GM21528 (cell line): ENCODE results near the gene LIN37.
A peak's percentile ranks its signal among the peaks of the same experiment; 100 is the strongest.
"Not testable (repeated sequence)": the region's sequence is repeated elsewhere in the genome, so short reads cannot be mapped to it uniquely, and the experiment has no call there.

Source experiments
- ATAC-seq: cut with Tn5 transposase; IDR thresholded peaks from one replicate; pipeline ENCODE4 v1.9.1; 2021; ENCODE audit warnings: mild to moderate bottlenecking, moderate library complexity; ENCODE audit not compliant: unreplicated experiment, low FRiP score

LIN37 gene

DNA sequence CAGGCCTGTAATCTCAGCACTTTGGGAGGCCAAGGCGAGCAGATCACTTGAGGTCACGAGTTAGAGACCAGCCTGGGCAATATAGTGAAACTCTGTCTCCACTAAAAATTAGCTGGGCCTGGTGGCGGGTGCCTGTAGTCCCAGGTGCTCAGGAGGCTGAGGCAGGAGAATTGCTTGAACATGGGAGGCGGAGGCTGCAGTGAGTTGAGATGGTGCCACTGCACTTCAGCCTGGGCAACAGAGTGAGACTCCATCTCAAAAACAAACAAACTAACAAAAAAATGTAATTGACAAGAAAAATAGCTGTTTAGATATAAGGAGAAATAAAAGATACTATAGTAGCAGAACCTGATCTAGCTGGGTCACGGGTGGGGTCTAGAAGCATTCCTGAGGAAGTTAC is 24.0 kb downstream of the LIN37 start:
- not testable (repeated sequence) for ATAC-seq

DNA sequence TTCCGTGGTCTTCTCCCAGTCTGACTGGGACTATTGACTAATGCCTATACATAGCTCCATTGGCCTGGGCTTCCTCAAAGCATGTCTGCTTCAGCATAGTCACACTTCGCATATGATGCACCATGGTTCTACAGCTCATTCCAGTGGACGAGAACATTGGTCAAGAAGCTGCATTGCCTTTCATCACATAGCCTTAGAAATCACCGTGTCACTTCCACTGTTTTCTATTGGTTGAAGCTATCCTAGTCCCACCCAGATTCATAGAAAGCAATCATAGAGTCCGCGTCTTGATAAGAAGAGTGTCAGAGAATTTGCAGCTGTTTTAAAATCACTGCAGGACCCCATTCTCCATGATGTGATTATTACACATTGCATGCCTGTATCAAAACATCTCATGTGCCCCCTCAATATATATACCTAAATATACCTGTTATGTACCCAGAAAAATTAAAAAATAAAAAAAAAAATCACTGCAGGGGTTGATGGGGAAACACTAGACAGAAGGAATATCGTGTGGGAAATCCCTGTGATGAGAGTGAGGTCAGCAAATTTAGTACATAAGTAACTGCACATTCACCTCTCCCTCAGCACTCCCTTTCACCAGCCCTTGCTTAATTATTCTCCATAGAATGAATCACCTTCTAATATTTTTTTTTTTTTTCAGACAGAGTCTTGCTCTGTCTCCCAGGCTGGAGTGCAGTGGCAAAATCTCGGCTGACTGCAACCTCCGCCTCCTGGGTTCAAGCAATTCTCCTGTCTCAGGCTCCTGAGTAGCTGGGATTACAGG is 24.8 kb downstream of the LIN37 start:
- ATAC-seq = no peak

DNA sequence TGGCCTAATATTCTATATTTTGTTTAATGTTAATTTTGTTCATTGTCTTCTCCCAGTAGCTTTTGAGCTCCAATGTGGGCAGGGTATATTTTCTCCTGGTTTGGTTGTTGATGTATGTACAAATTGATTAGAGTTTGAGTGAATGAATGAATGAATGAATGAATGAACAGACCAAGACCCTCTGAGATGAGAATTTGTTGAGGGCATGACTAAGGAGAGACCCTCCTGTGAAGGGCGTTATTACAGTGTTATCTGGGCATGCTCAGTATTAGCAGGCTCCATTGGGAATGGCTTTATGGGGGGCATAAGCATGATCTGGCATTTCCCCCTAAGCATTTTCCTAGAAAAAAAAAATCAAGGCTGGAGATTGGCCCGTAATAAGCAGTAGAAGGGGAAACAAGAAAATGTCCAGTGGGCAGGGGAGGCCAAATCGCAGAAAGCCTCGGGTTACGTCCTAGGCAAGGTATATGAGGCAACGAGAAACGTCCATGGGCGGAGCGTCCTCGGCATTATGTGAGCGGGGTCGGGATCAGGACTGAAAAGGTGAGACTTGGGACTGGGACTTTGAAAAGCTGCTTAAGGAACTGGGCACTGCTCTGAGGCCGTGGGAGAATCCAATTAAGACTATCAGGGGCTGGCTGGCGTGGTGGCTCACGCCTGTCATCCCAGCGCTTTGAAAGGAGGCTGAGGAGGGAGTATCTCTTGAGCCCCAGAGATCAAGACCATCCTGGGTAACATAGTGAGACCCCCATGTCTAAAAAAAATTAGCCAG is 26.1 kb downstream of the LIN37 start:
- ATAC-seq = no peak

DNA sequence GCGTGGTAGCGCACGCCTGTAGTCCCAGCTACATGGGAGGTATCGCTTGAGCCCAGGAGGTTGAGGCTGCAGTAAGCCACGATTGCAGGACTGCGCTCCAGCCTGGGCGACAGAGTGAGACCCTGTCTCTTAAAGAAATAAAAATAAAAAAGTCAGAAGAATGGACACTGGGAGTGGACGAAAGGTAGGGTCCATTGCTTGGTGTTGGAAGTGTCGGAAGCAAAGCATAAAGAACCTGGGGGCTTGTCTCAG is 26.6 kb downstream of the LIN37 start:
- ATAC-seq = peak; percentile 3

DNA sequence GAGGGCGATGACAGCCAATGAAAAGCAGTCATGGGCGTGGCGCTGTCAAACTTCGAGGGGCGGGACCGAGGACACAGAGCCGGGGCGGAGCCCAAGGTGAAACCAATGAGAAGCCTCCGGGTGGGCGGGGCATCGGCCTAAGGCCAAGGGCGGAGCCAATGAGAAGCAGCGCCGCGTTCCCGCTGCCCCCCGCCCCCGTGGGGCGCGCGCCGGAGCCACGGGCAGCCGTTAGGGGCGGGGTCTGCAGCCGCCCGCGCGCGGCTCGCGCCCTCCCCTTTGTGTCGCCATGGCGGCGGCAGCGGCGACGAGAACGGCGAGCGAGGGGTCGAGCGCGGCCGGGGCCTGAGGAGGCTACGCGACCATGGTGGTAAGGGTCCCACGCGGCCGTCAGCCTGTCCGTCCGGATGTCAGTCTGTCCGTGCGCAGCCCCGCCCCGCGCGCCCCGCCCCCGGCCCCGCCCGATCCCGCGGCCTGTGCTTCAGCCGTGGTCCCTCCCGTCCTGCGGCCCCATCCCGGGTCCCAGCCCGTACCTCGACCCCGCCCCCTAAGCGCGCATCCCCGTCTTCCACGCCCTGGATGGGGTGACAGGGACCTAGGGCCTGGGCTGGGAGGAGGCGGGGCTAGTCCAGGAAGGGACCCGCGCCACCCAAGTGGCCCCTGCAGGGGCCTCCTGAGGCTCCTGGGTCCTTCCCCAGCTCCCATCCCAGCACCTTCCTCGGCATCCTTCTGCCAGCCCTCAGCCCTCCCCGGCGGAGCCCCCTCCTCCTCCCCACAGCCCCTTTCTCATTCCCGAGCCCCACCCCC is 27.1 kb downstream of the LIN37 start, which contains the start of gene ARHGAP33:
TSS of gene ARHGAP33 (plus strand) at position 267 of the 804 bp plus-strand sequence. CDS start at position 362, 95 bp downstream.
- ATAC-seq = peak; percentile 90

DNA sequence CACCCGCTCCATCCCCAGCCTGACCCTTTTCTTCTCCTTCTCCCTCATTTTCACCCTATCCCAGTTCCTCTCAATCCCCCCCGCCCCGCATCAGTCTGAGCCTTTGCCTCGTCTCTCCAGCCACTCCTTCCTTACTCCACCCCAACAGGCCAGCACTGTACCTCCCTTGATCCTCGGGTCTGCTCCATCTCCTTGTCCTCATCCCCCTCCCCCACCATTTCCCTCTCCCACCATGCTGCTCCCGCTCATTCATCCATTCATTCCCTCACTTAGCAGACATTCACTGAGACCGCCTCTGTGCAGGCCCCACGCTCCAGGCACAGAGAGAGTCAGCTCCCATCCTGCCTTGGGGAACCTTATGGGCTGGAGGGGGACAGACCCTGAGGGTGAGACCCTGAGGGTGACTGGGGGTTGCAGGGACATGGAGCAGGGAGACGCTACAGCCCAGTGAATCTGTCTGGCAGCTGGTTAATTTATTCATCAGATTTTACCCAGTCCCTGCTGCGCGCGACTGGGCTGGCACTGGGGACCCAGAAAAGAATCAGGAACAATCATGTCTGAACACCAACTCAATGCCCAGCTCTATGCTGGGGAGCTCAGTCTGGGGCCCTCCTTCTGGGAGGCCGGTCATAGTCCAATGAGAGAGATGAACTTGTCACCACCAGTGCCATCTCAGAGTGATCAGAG is 27.9 kb downstream of the LIN37 start:
- no peak for ATAC-seq

DNA sequence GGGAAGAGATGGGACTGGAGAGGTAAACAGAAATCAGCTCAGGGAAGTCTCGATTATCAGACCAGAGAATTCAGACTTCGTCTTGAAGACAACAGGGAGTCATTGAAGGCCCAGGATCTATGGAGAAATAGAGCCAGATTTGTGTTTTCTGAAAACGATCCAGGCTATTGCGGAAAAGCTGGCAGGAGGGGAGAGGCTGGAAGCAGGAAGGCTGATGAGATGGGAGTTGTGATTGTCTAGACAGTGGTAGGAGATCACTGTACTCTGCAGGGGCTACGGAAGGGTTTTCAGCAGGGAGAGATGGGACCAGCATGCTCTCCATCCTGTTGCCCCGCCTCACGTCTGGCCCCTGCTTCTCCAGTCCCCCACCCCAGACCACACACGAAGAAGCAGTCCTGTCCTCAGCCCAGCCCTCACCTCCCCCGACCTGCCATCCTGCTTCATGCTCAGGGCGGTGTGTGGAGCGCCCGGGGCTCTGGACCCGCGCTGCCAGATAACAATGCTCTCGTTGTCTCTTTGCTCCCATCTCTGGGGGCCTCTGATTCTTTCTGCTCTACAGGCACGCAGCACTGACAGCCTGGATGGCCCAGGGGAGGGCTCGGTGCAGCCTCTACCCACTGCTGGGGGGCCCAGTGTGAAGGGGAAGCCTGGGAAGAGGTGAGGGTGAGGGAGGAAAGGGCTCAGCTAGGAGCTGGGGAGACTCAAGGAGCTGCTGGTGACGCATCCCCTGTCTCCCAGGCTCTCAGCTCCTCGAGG is 28.9 kb downstream of the LIN37 start:
- ATAC-seq = no peak

DNA sequence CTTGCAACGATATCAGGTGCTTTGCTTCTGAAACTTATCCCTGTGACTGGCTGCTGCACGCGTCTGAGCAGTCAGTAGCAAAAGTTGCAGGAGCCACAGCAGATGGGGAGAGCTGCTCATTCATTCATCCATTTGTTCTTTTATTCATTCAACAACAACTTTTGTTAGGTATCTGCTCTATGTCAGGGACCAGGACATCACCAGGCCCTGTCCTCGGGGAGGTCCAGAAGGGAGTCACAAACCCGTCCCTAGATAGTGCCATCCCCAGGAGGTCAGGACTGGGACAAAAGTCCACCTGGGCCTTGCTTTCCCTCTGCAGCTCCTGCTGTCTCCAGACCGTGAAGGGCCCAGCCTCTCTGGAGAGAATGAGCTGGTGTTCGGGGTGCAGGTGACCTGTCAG is 29.6 kb downstream of the LIN37 start:
- no peak for ATAC-seq

DNA sequence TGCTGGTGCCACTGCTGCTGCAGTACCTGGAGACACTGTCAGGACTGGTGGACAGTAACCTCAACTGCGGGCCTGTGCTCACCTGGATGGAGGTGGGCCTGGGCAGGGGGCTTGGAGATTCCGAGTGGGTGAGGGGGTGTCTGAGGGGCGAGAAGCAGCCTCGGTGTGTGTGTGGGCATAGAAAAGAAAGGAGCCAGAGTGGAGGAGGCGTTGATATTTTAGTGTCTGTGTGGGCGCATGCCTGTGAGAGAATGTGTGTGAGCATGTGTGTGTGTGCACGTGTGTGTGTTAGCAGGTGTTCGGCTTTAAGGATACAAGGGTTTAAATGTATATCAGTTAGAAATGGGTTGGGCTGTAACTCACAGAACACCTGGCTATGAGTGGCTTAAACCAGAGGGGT is 30.7 kb downstream of the LIN37 start:
- no peak for ATAC-seq

DNA sequence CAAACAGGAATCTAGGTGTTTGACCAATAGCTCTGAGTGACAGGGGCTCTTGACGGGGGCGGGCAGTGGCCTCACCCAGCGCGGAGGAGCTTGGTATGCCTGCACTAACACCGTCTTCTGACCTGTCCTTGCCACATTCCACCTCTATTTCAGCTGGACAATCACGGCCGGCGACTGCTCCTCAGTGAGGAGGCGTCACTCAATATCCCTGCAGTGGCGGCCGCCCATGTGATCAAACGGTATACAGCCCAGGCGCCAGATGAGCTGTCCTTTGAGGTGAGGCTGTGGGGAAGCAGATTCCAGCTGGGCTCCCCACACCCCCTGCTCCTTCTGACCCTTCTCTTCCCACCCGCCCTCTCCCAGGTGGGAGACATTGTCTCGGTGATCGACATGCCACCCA is 31.7 kb downstream of the LIN37 start:
- ATAC-seq = no peak

DNA sequence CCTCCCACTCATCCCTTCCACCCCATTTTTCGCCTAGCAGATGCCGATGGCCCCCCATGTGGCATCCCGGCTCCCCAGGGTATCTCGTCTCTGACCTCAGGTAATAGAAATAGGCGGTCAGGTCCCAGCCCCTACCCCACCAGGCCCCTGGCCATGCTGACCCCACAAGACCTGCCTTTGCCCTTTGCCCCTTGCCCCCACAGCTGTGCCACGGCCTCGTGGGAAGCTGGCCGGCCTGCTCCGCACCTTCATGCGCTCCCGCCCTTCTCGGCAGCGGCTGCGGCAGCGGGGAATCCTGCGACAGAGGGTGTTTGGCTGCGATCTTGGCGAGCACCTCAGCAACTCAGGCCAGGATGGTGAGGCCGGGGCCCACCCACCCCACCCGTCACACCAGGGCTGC is 32.3 kb downstream of the LIN37 start:
- ATAC-seq = no peak

DNA sequence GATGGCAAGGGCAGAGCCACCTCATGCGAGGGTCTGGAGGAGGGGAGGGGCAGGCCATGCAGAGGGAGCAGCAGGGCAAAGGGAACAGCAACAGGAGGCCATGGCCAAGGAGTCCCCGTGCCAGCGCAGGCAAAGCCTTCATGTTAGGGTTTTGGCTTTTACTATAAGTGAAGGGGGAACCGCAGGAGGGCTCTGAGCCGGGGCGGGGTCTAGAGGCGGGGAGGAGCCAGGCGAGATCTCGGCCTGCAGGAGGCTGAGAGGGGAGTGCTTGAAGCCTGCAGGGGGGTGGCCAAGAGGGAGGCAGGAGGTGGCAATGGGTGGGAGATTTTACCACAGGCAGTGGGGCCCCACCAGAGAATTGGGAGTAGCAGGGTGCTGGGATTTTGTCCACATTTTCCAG is 33.3 kb downstream of the LIN37 start:
- ATAC-seq = no peak

DNA sequence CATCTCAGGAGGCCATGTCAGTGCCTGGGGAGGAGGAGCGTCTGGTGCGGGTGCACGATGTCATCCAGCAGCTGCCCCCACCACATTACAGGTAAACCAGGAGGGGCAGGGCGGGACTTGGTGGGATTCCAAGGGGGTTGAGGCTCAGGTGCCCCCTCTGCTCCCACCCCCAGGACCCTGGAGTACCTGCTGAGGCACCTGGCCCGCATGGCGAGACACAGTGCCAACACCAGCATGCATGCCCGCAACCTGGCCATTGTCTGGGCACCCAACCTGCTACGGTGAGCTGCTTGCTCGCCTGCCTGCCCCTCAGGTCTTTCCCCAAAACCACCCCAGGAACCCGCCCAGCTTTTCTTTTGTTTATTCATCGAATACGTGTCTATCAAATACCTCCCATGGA is 34.2 kb downstream of the LIN37 start:
- ATAC-seq = no peak

DNA sequence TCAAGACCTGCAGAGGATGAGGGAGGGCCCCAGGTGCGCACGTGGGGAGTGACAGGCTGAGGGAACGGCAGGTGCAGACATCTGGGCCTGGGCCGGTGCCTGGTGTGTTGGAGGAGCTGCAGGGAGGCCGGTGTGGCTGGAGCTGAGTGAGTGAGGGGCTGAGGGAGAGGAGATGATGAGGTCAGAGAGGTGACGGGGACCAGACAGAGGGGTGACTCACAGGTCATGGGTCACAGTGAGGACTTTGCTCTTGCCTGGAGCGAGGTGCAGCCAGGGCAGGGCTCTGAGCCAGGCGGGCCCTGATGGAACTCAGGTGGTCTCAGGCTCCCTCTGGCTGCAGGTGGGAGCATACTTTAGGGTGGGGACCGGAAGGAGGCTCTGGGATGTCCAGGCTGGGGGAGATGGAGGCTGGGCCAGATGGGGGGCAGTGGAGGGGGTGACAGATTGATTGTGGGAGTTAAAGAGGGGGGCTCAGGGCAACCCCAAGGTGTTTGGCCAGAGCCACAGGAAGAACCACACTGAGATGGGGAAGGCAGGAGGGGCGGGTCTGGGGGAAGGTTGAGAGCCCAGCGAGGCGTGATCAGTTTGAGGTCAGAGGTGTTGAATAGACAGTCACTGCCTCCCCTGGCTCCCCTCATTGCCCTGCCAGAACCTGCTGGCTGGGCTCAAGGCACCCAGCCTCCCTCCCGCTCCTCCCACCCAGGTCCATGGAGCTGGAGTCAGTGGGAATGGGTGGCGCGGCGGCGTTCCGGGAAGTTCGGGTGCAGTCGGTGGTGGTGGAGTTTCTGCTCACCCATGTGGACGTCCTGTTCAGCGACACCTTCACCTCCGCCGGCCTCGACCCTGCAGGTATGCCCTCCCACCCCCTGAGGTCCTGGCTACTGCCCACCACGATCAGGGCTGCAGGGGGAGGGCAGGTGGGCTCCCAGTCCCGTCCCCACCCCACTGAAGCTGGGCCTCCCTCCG is 35.4 kb downstream of the LIN37 start:
- ATAC-seq = no peak

DNA sequence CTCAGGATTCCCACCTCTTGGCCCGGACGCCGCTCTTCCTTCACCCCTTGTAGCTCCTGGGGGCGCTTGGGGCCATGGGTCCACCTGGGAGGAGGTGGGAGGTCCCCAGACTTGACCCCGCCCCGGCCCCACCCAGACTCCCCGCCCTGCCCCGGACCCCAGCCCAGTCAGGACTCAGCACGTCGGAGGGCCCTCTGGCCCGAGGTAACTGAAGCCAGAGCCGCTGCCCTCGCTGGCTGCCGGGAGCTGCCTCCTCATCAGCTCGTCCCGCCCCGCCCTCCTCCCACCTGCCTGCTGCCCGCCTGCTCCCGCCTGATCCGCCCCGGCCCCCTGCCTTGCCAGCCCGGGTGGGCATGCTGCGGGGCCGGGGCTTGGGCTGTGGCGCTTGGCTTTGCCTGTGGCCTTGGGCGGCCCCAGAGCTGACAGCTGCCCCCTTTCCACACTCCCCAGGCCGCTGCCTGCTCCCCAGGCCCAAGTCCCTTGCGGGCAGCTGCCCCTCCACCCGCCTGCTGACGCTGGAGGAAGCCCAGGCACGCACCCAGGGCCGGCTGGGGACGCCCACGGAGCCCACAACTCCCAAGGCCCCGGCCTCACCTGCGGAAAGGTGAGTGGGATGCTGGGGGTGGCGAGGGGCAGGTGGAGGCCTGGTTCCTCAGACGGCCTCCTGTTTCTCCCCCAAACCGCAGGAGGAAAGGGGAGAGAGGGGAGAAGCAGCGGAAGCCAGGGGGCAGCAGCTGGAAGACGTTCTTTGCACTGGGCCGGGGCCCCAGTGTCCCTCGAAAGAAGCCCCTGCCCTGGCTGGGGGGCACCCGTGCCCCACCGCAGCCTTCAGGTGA is 36.3 kb downstream of the LIN37 start:
- ATAC-seq = no peak

DNA sequence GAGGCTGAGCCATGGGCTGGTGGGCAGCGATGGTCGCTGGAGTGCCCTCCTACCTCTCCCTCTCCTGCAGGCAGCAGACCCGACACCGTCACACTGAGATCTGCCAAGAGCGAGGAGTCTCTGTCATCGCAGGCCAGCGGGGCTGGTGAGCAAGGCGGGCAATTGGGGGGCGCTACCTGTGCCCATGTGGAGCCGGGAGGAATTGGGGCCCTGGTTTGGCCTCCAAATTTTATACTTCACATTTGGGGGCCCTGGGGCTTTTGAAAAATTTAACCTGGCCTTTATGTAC is 36.9 kb downstream of the LIN37 start:
- ATAC-seq = no peak

DNA sequence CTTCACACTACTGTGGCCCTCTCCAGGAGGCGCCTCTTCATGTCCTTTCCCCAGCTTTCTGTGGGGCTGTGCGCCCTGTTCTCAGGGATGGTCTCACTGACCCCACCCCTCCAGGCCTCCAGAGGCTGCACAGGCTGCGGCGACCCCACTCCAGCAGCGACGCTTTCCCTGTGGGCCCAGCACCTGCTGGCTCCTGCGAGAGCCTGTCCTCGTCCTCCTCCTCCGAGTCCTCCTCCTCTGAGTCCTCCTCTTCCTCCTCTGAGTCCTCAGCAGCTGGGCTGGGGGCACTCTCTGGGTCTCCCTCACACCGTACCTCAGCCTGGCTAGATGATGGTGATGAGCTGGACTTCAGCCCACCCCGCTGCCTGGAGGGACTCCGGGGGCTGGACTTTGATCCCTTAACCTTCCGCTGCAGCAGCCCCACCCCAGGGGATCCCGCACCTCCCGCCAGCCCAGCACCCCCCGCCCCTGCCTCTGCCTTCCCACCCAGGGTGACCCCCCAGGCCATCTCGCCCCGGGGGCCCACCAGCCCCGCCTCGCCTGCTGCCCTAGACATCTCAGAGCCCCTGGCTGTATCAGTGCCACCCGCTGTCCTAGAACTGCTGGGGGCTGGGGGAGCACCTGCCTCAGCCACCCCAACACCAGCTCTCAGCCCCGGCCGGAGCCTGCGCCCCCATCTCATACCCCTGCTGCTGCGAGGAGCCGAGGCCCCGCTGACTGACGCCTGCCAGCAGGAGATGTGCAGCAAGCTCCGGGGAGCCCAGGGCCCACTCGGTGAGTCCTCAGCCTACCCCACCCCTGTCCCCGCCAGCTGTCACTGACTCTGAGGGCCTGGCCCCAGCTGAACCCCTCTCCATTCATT is 38.2 kb downstream of the LIN37 start:
- ATAC-seq = no peak
